Kidney (tissue), 14 donors: ENCODE measurements around the gene FXYD4. TPM values are rescaled to one million over a fixed set of nuclear protein-coding genes. Genes with fewer than 3 reads are reported as not detected.
A peak's percentile ranks its signal among the peaks of the same experiment; 100 is the strongest.

Source experiments
- DNase-seq, 5 donors: peaks; one replicate each; pipeline ENCODE4 v3.0.0-alpha.2; 2013 to 2020
- FAIRE-seq: peaks from 2 replicates; lab custom pipeline; 2012; peaks lifted over from hg19 to GRCh38; lab: Jason Lieb, UNC
- H3K27ac ChIP-seq, 2 donors: one replicate each; pipeline ENCODE4 v1.7.0; 2013; ENCODE audit warnings: low read depth in 2 of 2, low read length in 2 of 2, inconsistent platforms in 1 of 2
- H3K27me3 ChIP-seq: one replicate; pipeline ENCODE4 v1.7.1; 2013; ENCODE audit warnings: low read length, inconsistent platforms; ENCODE audit not compliant: control insufficient read depth, insufficient read depth
- H3K36me3 ChIP-seq, 3 donors: one replicate each; pipeline versions ENCODE4 v1.7.0 to v1.7.1; 2013; ENCODE audit warnings: low read length in 3 of 3, control low read depth in 1 of 3, inconsistent platforms in 1 of 3; ENCODE audit not compliant: insufficient read depth in 3 of 3, control insufficient read depth in 2 of 3
- H3K4me1 ChIP-seq, 3 donors: one replicate each; pipeline versions ENCODE4 v1.7.0 to v1.7.1; 2013; ENCODE audit warnings: low read length in 3 of 3, inconsistent platforms in 1 of 3, low read depth in 1 of 3; ENCODE audit not compliant: control insufficient read depth in 2 of 3, insufficient read depth in 2 of 3
- H3K4me3 ChIP-seq, 3 donors: one replicate each; pipeline versions ENCODE4 v1.7.0 to v1.8.1; 2013; ENCODE audit warnings: low read length in 3 of 3, control low read depth in 1 of 3, inconsistent platforms in 1 of 3
- H3K9ac ChIP-seq, 3 donors: one replicate each; pipeline versions ENCODE4 v1.7.0 to v1.7.1; 2013; ENCODE audit warnings: low read length in 3 of 3, control low read depth in 1 of 3, inconsistent platforms in 1 of 3
- H3K9me3 ChIP-seq, 3 donors: one replicate each; pipeline versions ENCODE4 v1.7.0 to v1.7.1; 2013; ENCODE audit warnings: low read length in 3 of 3, control low read depth in 1 of 3, inconsistent platforms in 1 of 3; ENCODE audit not compliant: control insufficient read depth in 2 of 3, insufficient read depth in 1 of 3
- CTCF ChIP-seq: IDR thresholded peaks from 3 replicates; pipeline ENCODE4 v1.5.1; 2012; ENCODE audit warnings: mild to moderate bottlenecking, moderate library complexity, borderline replicate concordance; ENCODE audit not compliant: insufficient read depth; ENCODE audit errors: extremely low read depth
- intact Hi-C: fragments of 100-400 bp; cut with DNase I; formaldehyde crosslinking; loops from one replicate; pipeline ENCODE4 v1.11.1; 2022
- polyA plus RNA-seq: library from polyadenylated mRNA; stranded (reverse); fragments of 350-450 nt; fragmentation: Illumina TruSeq; extraction: RNeasy Lipid Tissue Mini Kit (QIAGEN cat#74804); gene quantifications from one replicate; pipeline ENCODE4 v1.2.3, GENCODE V29; 2014; ENCODE audit warnings: low read depth, low replicate concordance; ENCODE audit not compliant: insufficient read depth
- total RNA-seq: library from RNA; stranded (reverse); fragmentation: NEBNext Ultra II Directional; extraction: Animal tissue kit (Norgen Biotek cat#: 25700); gene quantifications from one replicate; pipeline ENCODE4 v1.2.1, GENCODE V29; 2021
- donor health status: control.
- donor health status: control.
- donor health status: control.
- donor health status: control.
- donor health status: control.
- donor health status: DM: yes; HTN: yes; CAD: no.
- donor health status: Normal renal cell carcinoma (clear cell type).

FXYD4 gene
- total and polyA plus RNA-seq, 2 donors from 2014 or later: 109 to 392 TPM

- Histone ChIP-seq H3K4me3 (no peak overlapping the region), H3K9me3 (no peaks in the 10 kb centered on the region), H3K27me3 (no peaks in the 10 kb centered on the region), H3K27ac (no peak overlapping the region), H3K9ac (no peak overlapping the region), H3K36me3 (no peaks in the 10 kb centered on the region), H3K4me1 (peaks cover 0 to 6% (median 5%) of the 10 kb centered on the region in 3 donors)
- FAIRE-seq (no peak), DNase-seq (peak in 1 of 5 donors; percentile 49)
- TF ChIP-seq CTCF: no peak
- intact Hi-C loops: no loop called here
Measured at GRCh38 chr10:43338117-43338516, 33.3 kb upstream of the FXYD4 start.

GRCh38 chr10:43339136-43339535, 32.3 kb upstream of the FXYD4 start:
- Histone ChIP-seq H3K27ac (no peak overlapping the region), H3K27me3 (no peaks in the 10 kb centered on the region), H3K36me3 (no peaks in the 10 kb centered on the region), H3K9ac (no peak overlapping the region), H3K9me3 (no peaks in the 10 kb centered on the region), H3K4me1 (peaks cover 0 to 6% (median 5%) of the 10 kb centered on the region in 3 donors), H3K4me3 (no peak overlapping the region)
- no peak for FAIRE-seq
- intact Hi-C loops: no loop called here
- TF ChIP-seq CTCF: no peak
- peak in 1 of 5 donors; percentile 65 for DNase-seq

- FAIRE-seq: no peak
- Histone ChIP-seq H3K36me3 (no peaks in the 10 kb centered on the region), H3K9ac (no peak overlapping the region), H3K27ac (no peak overlapping the region), H3K4me3 (no peak overlapping the region), H3K9me3 (no peaks in the 10 kb centered on the region), H3K27me3 (no peaks in the 10 kb centered on the region), H3K4me1 (peaks cover 0 to 6% (median 5%) of the 10 kb centered on the region in 3 donors)
- intact Hi-C loops: loop anchor here (10.0 kb wide), 1 partner anchor 45 kb away; no protein-coding TSS in a partner anchor
- TF ChIP-seq CTCF: no peak
- DNase-seq: no peak
Measured at GRCh38 chr10:43340101-43340500, 31.3 kb upstream of the FXYD4 start.

GRCh38 chr10:43340619-43341018, 30.8 kb upstream of the FXYD4 start:
- H3K27me3 ChIP-seq: no peaks in the 10 kb centered on the region
- TF ChIP-seq CTCF: no peak
- no peaks in the 10 kb centered on the region for H3K9me3 ChIP-seq
- H3K4me3 ChIP-seq: no peak overlapping the region
- FAIRE-seq (no peak), DNase-seq (peak in 1 of 5 donors; percentile 91)
- no peak overlapping the region for H3K27ac ChIP-seq
- intact Hi-C loops: loop anchor here (10.0 kb wide), 1 partner anchor 46 kb away; no protein-coding TSS in a partner anchor
- H3K36me3 ChIP-seq: no peaks in the 10 kb centered on the region
- H3K4me1 ChIP-seq: peaks cover 0 to 6% (median 5%) of the 10 kb centered on the region in 3 donors
- H3K9ac ChIP-seq: no peak overlapping the region
